Right lobe of liver (tissue), 4 donors: ENCODE results near the gene STK11.

Source experiments
- POLR2A ChIP-seq: fragments of 450-650 bp; IDR thresholded peaks from one replicate; pipeline ENCODE4 v1.6.1; 2017; ENCODE audit warnings: antibody characterized with exemption, mild to moderate bottlenecking
- TF ChIP-seq, protein P1 (sequence below), 4 donors: fragments of 200-600 bp in 3 of 4; fragments of 450-650 bp in 1 of 4; IDR thresholded peaks; one replicate each; pipeline versions ENCODE4 v1.5.1 to v1.8.0; 2016 to 2022; ENCODE audit warnings: antibody characterized with exemption in 4 of 4, mild to moderate bottlenecking in 2 of 4
- donor health status: DM: no; HTN: no; CAD: no.
- donor health status: DM: no; HTN: no; CAD: no.
- donor health status: DM: no; HTN: yes; CAD: no.

- TF ChIP-seq, protein P1, sequence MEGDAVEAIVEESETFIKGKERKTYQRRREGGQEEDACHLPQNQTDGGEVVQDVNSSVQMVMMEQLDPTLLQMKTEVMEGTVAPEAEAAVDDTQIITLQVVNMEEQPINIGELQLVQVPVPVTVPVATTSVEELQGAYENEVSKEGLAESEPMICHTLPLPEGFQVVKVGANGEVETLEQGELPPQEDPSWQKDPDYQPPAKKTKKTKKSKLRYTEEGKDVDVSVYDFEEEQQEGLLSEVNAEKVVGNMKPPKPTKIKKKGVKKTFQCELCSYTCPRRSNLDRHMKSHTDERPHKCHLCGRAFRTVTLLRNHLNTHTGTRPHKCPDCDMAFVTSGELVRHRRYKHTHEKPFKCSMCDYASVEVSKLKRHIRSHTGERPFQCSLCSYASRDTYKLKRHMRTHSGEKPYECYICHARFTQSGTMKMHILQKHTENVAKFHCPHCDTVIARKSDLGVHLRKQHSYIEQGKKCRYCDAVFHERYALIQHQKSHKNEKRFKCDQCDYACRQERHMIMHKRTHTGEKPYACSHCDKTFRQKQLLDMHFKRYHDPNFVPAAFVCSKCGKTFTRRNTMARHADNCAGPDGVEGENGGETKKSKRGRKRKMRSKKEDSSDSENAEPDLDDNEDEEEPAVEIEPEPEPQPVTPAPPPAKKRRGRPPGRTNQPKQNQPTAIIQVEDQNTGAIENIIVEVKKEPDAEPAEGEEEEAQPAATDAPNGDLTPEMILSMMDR (IDR thresholded peaks at IDR 0.05): no peak
- peak; percentile 10 for TF ChIP-seq POLR2A
Observed at GRCh38 chr19:1258163-1258492, 52.5 kb downstream of the STK11 start.
